ENCODE results near the gene MYH16. TPM values are rescaled to one million over a fixed set of nuclear protein-coding genes. Genes with fewer than 3 reads are reported as not detected.

The MYH16 gene
- total RNA-seq, 1 donor from 2014 or later: 5.6 TPM

- no peak for TF ChIP-seq CTCF (IDR thresholded peaks at IDR 0.05; ENCODE audit: insufficient read depth, low read length, poor library complexity, severe bottlenecking)
- H3K36me3 ChIP-seq (ENCODE audit: control insufficient read depth, insufficient read depth, low read length): no peaks in the 10 kb centered on the region
- no peak overlapping the region for H3K4me3 ChIP-seq (ENCODE audit: low read depth, low read length)
- no peaks in the 10 kb centered on the region for H3K27me3 ChIP-seq (ENCODE audit: control insufficient read depth, insufficient read depth, low read length)
- no peak for DNase-seq (ENCODE audit: low read depth)
Measured at GRCh38 chr7:99254390-99254789, 18.2 kb upstream of the MYH16 start.

GRCh38 chr7:99255463-99255862 is 17.2 kb upstream of the MYH16 start:
- Histone ChIP-seq H3K4me3 (ENCODE audit: low read depth, low read length) (no peak overlapping the region), H3K27me3 (ENCODE audit: control insufficient read depth, insufficient read depth, low read length) (no peaks in the 10 kb centered on the region), H3K36me3 (ENCODE audit: control insufficient read depth, insufficient read depth, low read length) (no peaks in the 10 kb centered on the region)
- no peak for TF ChIP-seq CTCF (IDR thresholded peaks at IDR 0.05; ENCODE audit: insufficient read depth, low read length, poor library complexity, severe bottlenecking)
- DNase-seq (ENCODE audit: low read depth): no peak

- TF ChIP-seq CTCF (IDR thresholded peaks at IDR 0.05; ENCODE audit: insufficient read depth, low read length, poor library complexity, severe bottlenecking): no peak
- Histone ChIP-seq H3K27me3 (ENCODE audit: control insufficient read depth, insufficient read depth, low read length) (no peaks in the 10 kb centered on the region), H3K36me3 (ENCODE audit: control insufficient read depth, insufficient read depth, low read length) (no peaks in the 10 kb centered on the region), H3K4me3 (ENCODE audit: low read depth, low read length) (no peak overlapping the region)
- no peak for DNase-seq (ENCODE audit: low read depth)
Measured at GRCh38 chr7:99257065-99257464, 15.6 kb upstream of the MYH16 start.

GRCh38 chr7:99257675-99258074 is 15.0 kb upstream of the MYH16 start:
- TF ChIP-seq CTCF (IDR thresholded peaks at IDR 0.05; ENCODE audit: insufficient read depth, low read length, poor library complexity, severe bottlenecking): no peak
- H3K36me3 ChIP-seq (ENCODE audit: control insufficient read depth, insufficient read depth, low read length): no peaks in the 10 kb centered on the region
- DNase-seq (ENCODE audit: low read depth): no peak
- no peaks in the 10 kb centered on the region for H3K27me3 ChIP-seq (ENCODE audit: control insufficient read depth, insufficient read depth, low read length)
- H3K4me3 ChIP-seq (ENCODE audit: low read depth, low read length): no peak overlapping the region

GRCh38 chr7:99258501-99258900 is 14.1 kb upstream of the MYH16 start:
- DNase-seq (ENCODE audit: low read depth): no peak
- TF ChIP-seq CTCF (IDR thresholded peaks at IDR 0.05; ENCODE audit: insufficient read depth, low read length, poor library complexity, severe bottlenecking): no peak
- H3K27me3 ChIP-seq (ENCODE audit: control insufficient read depth, insufficient read depth, low read length): no peaks in the 10 kb centered on the region
- no peak overlapping the region for H3K4me3 ChIP-seq (ENCODE audit: low read depth, low read length)
- no peaks in the 10 kb centered on the region for H3K36me3 ChIP-seq (ENCODE audit: control insufficient read depth, insufficient read depth, low read length)

GRCh38 chr7:99260395-99260794 is 12.2 kb upstream of the MYH16 start:
- H3K27me3 ChIP-seq (ENCODE audit: control insufficient read depth, insufficient read depth, low read length): no peaks in the 10 kb centered on the region
- no peak for TF ChIP-seq CTCF (IDR thresholded peaks at IDR 0.05; ENCODE audit: insufficient read depth, low read length, poor library complexity, severe bottlenecking)
- H3K36me3 ChIP-seq (ENCODE audit: control insufficient read depth, insufficient read depth, low read length): no peaks in the 10 kb centered on the region
- H3K4me3 ChIP-seq (ENCODE audit: low read depth, low read length): no peak overlapping the region
- DNase-seq (ENCODE audit: low read depth): no peak

Measured in kidney epithelial cell (primary cell).